Neural cell (in vitro differentiated cells): Measurements from ENCODE around the gene ATP13A5. TPM values are rescaled to one million over a fixed set of nuclear protein-coding genes. Genes with fewer than 3 reads are reported as not detected.
A peak's percentile ranks its signal among the peaks of the same experiment; 100 is the strongest.

ENCODE experiments used
- H2AFZ ChIP-seq: fragments of 200-600, 300-800 bp; sonication (generic), shearing (Covaris generic); 2 replicates; pipeline ENCODE4 v1.6.0; 2014; ENCODE audit warnings: low read depth, mild to moderate bottlenecking, antibody characterized with exemption, low read length, moderate library complexity
- H3F3A ChIP-seq: fragments of 200-600 bp; shearing (Covaris generic); 2 replicates; pipeline ENCODE4 v1.6.1; 2016; ENCODE audit warnings: mild to moderate bottlenecking, moderate library complexity, mixed read lengths, antibody characterized with exemption, low read length; ENCODE audit not compliant: insufficient read depth, poor library complexity, severe bottlenecking
- H3K27ac ChIP-seq: fragments of 200-600, 300-800 bp; sonication (generic), shearing (Covaris generic); 2 replicates; pipeline ENCODE4 v1.5.1; 2014; ENCODE audit warnings: mild to moderate bottlenecking, low read length, moderate library complexity
- H3K27me3 ChIP-seq: fragments of 300-800, 200-600 bp; sonication (generic), shearing (Covaris generic); 2 replicates; pipeline ENCODE4 v1.6.0; 2014; ENCODE audit warnings: mild to moderate bottlenecking, low read depth, low read length, moderate library complexity; ENCODE audit not compliant: insufficient read depth
- H3K36me3 ChIP-seq: fragments of 300-800, 200-600 bp; sonication (generic), shearing (Covaris generic); 2 replicates; pipeline ENCODE4 v1.5.1; 2014; ENCODE audit warnings: mild to moderate bottlenecking, antibody characterized with exemption, low read length, moderate library complexity; ENCODE audit not compliant: insufficient read depth
- H3K4me2 ChIP-seq: fragments of 300-800, 200-600 bp; sonication (generic), shearing (Covaris generic); 2 replicates; pipeline ENCODE4 v1.6.0; 2014; ENCODE audit warnings: mild to moderate bottlenecking, low read length
- H3K4me3 ChIP-seq: fragments of 300-800, 200-600 bp; sonication (generic), shearing (Covaris generic); 2 replicates; pipeline ENCODE4 v1.5.1; 2014; ENCODE audit warnings: mild to moderate bottlenecking, low read length, moderate library complexity
- H3K79me2 ChIP-seq: fragments of 200-600 bp; shearing (Covaris generic); replicated peaks from 2 replicates; pipeline ENCODE4 v1.6.0; 2014; ENCODE audit warnings: mild to moderate bottlenecking, low read length, moderate library complexity; ENCODE audit not compliant: insufficient read depth
- H3K9ac ChIP-seq: fragments of 300-800, 200-600 bp; sonication (generic), shearing (Covaris generic); 2 replicates; pipeline ENCODE4 v1.6.1; 2016; ENCODE audit warnings: mild to moderate bottlenecking, low read length, mixed read lengths
- H3K9me2 ChIP-seq: fragments of 200-600 bp; shearing (Covaris generic); 2 replicates; pipeline ENCODE4 v1.6.1; 2016; ENCODE audit warnings: mild to moderate bottlenecking, low read length, mixed read lengths; ENCODE audit not compliant: insufficient read depth
- H3K9me3 ChIP-seq: fragments of 200-600, 300-800 bp; sonication (generic), shearing (Covaris generic); 2 replicates; pipeline ENCODE4 v1.6.1; 2016; ENCODE audit warnings: mild to moderate bottlenecking, mixed run types, low read length, moderate library complexity, mixed read lengths
- H4K20me1 ChIP-seq: fragments of 200-600 bp; shearing (Covaris generic); 2 replicates; pipeline ENCODE4 v1.6.1; 2016; ENCODE audit warnings: mild to moderate bottlenecking, mixed run types; ENCODE audit not compliant: insufficient read depth
- CTCF ChIP-seq: fragments of 450-650 bp; IDR thresholded peaks from 2 replicates; pipeline ENCODE4 v1.5.1; 2014; ENCODE audit warnings: antibody characterized with exemption, mild to moderate bottlenecking, moderate library complexity; ENCODE audit not compliant: poor library complexity, severe bottlenecking
- EP300 ChIP-seq: fragments of 450-650 bp; conservative IDR thresholded peaks from 2 replicates; pipeline ENCODE4 v1.6.1; 2014; ENCODE audit warnings: antibody characterized with exemption, mild to moderate bottlenecking, moderate library complexity; ENCODE audit not compliant: poor library complexity, severe bottlenecking
- EZH2 ChIP-seq: fragments of 200-600, 300-800 bp; shearing (Covaris generic), sonication (generic); IDR thresholded peaks from 2 replicates; pipeline ENCODE4 v1.6.1; 2014; ENCODE audit warnings: antibody characterized with exemption, low read length, borderline replicate concordance, mild to moderate bottlenecking; ENCODE audit not compliant: insufficient read depth, poor library complexity, severe bottlenecking
- MXI1 ChIP-seq: fragments of 450-650 bp; conservative IDR thresholded peaks from 2 replicates; pipeline ENCODE4 v1.6.1; 2014; ENCODE audit warnings: antibody characterized with exemption, mild to moderate bottlenecking; ENCODE audit not compliant: poor library complexity, severe bottlenecking
- POLR2AphosphoS5 ChIP-seq: IDR thresholded peaks from 2 replicates; pipeline ENCODE4 v1.6.1; 2012
- RAD21 ChIP-seq: fragments of 450-650 bp; conservative IDR thresholded peaks from 2 replicates; pipeline ENCODE4 v1.6.1; 2014; ENCODE audit warnings: antibody characterized with exemption, mild to moderate bottlenecking, moderate library complexity
- REST ChIP-seq: IDR thresholded peaks from 2 replicates; pipeline ENCODE4 v1.6.1; 2012; ENCODE audit warnings: borderline replicate concordance
- SMC3 ChIP-seq: fragments of 450-650 bp; conservative IDR thresholded peaks from 2 replicates; pipeline ENCODE4 v1.6.1; 2014; ENCODE audit warnings: antibody characterized with exemption, mild to moderate bottlenecking, moderate library complexity; ENCODE audit not compliant: poor library complexity
- TAF1 ChIP-seq: IDR thresholded peaks from 2 replicates; pipeline ENCODE4 v1.6.1; 2012; ENCODE audit warnings: low read depth
- polyA plus RNA-seq: library from polyadenylated mRNA; depleted of rRNA; stranded (reverse); fragments of >200 nt; gene quantifications from 2 replicates; pipeline ENCODE4 v1.2.3, GENCODE V29; 2014

Gene ATP13A5
- polyA plus RNA-seq, 1 donor from 2014 or later, result 0.28 TPM

GRCh38 chr3:193236599-193236998 lies 142.0 kb downstream of the ATP13A5 start:
- Histone ChIP-seq H3K79me2 (no peaks in the 10 kb centered on the region), H3K9me3 (no peaks in the 10 kb centered on the region), H3F3A (no peaks in the 10 kb centered on the region), H3K4me2 (peak overlapping the region; percentile 66), H3K27ac (peak overlapping the region; percentile 90), H3K27me3 (no peaks in the 10 kb centered on the region), H3K9ac (peak overlapping the region; percentile 44), H4K20me1 (no peaks in the 10 kb centered on the region), H3K4me3 (peak overlapping the region; percentile 33), H3K9me2 (no peaks in the 10 kb centered on the region), H2AFZ (no peak overlapping the region), H3K36me3 (no peaks in the 10 kb centered on the region)
- no peak for TF ChIP-seq REST
- TF ChIP-seq TAF1, result no peak
- TF ChIP-seq EZH2, result no peak
- no peak for TF ChIP-seq POLR2AphosphoS5
- TF ChIP-seq CTCF, result no peak
- TF ChIP-seq MXI1, result no peak
- TF ChIP-seq SMC3, result no peak
- no peak for TF ChIP-seq RAD21
- no peak for TF ChIP-seq EP300

- Histone ChIP-seq H3K27me3 (no peaks in the 10 kb centered on the region), H3K9me3 (no peaks in the 10 kb centered on the region), H3K4me3 (no peak overlapping the region), H2AFZ (no peak overlapping the region), H4K20me1 (no peaks in the 10 kb centered on the region), H3K4me2 (no peak overlapping the region), H3K36me3 (no peaks in the 10 kb centered on the region), H3F3A (no peaks in the 10 kb centered on the region), H3K79me2 (no peaks in the 10 kb centered on the region), H3K9ac (no peak overlapping the region), H3K9me2 (no peaks in the 10 kb centered on the region), H3K27ac (no peak overlapping the region)
- TF ChIP-seq RAD21 (no peak), EZH2 (no peak), REST (no peak), TAF1 (no peak), MXI1 (no peak), EP300 (no peak), POLR2AphosphoS5 (no peak), SMC3 (no peak), CTCF (no peak)
Measured at GRCh38 chr3:193231201-193231600, 147.4 kb downstream of the ATP13A5 start.
